Testis (tissue), 3 donors: ENCODE data around the gene ELOVL2. TPM values are rescaled to one million over a fixed set of nuclear protein-coding genes. Genes with fewer than 3 reads are reported as not detected.

Source experiments
- DNase-seq: peaks from one replicate; pipeline ENCODE4 v3.0.0-alpha.2; 2019
- H3K27ac ChIP-seq, 2 donors: fragments of 200-600 bp; sonication (generic); one replicate each; pipeline ENCODE4 v1.5.1; 2019
- H3K27me3 ChIP-seq: fragments of 200-600 bp; sonication (generic); one replicate; pipeline ENCODE4 v1.5.1; 2019
- H3K36me3 ChIP-seq: fragments of 200-600 bp; sonication (generic); one replicate; pipeline ENCODE4 v1.5.1; 2017; ENCODE audit warnings: low read depth; ENCODE audit errors: missing control alignments
- H3K4me1 ChIP-seq: fragments of 200-600 bp; sonication (generic); one replicate; pipeline ENCODE4 v1.5.1; 2019
- H3K4me3 ChIP-seq, 2 donors: fragments of 200-600 bp; sonication (generic); one replicate each; pipeline ENCODE4 v1.5.1; 2017 to 2019
- H3K9me3 ChIP-seq: fragments of 200-600 bp; sonication (generic); one replicate; pipeline ENCODE4 v1.5.1; 2017
- CTCF ChIP-seq, 3 experiments: fragments of 450-650 bp in 2 of 3; fragments of 200-600 bp in 1 of 3; sonication (generic) in 1 of 3; IDR thresholded peaks; one replicate each; pipeline ENCODE4 v1.5.1; 2016 to 2019; ENCODE audit warnings: antibody characterized with exemption in 3 of 3, mild to moderate bottlenecking in 2 of 3, moderate library complexity in 1 of 3
- POLR2A ChIP-seq: fragments of 450-650 bp; IDR thresholded peaks from one replicate; pipeline ENCODE4 v1.6.1; 2017; ENCODE audit warnings: antibody characterized with exemption, mild to moderate bottlenecking, moderate library complexity
- WGBS, 2 donors: methylation state at CpG; one replicate each; pipeline ENCODE4 v1.1.5; 2018; 5-methylcytosine and 5-hydroxymethylcytosine counted together
- intact Hi-C: fragments of 100-400 bp; cut with DNase I; formaldehyde crosslinking; loops from one replicate; pipeline ENCODE4 v1.15.1; 2023; ENCODE audit warnings: low total_unique reads
- polyA plus RNA-seq: library from polyadenylated mRNA; stranded (reverse); fragments of 350-450 nt; fragmentation: Illumina TruSeq; extraction: RNeasy Lipid Tissue Mini Kit (QIAGEN cat#74804); gene quantifications from one replicate; pipeline ENCODE4 v1.2.3, GENCODE V29; 2014; ENCODE audit warnings: low read depth, low replicate concordance; ENCODE audit not compliant: insufficient read depth
- total RNA-seq, 2 donors: library from RNA; depleted of rRNA; stranded (reverse); fragments of >200 nt; gene quantifications; one replicate each; pipeline ENCODE4 v1.2.3, GENCODE V29; 2016

Gene ELOVL2
- total and polyA plus RNA-seq, 3 donors from 2014 or later, result 25.0 to 30.7 (median 26.7) TPM

GRCh38 chr6:11066505-11067347 is 22.6 kb upstream of the ELOVL2 start:
- DNase-seq, result no peak
- Histone ChIP-seq H3K36me3 (no peaks in the 10 kb centered on the region), H3K4me1 (no peaks in the 10 kb centered on the region), H3K27ac (no peak overlapping the region), H3K4me3 (no peak overlapping the region), H3K9me3 (no peaks in the 10 kb centered on the region), H3K27me3 (no peaks in the 10 kb centered on the region)
- 95 to 96% methylated on average over 6 of the region's 6 CpGs for WGBS, 2 donors
- no peak for TF ChIP-seq POLR2A
- no peak for TF ChIP-seq CTCF (IDR thresholded peaks at IDR 0.05)
- intact Hi-C loops, result loop anchor here (10.0 kb wide), 1 partner anchor 112 kb away; no protein-coding TSS in a partner anchor

- H3K4me1 ChIP-seq, result no peaks in the 10 kb centered on the region
- H3K27me3 ChIP-seq, result no peaks in the 10 kb centered on the region
- H3K36me3 ChIP-seq, result no peaks in the 10 kb centered on the region
- WGBS, 2 donors, result 92% methylated on average over 6 of the region's 6 CpGs
- TF ChIP-seq POLR2A (no peak), CTCF (IDR thresholded peaks at IDR 0.05) (no peak)
- H3K27ac ChIP-seq, result no peak overlapping the region
- H3K9me3 ChIP-seq, result no peaks in the 10 kb centered on the region
- intact Hi-C loops, result loop anchor here (10.0 kb wide), 1 partner anchor 111 kb away; no protein-coding TSS in a partner anchor
- no peak for DNase-seq
- no peak overlapping the region for H3K4me3 ChIP-seq
These were observed 21.5 kb upstream of the ELOVL2 start for GRCh38 chr6:11065436-11066202.

- 77 to 82% methylated on average over 3 of the region's 3 CpGs for WGBS, 2 donors
- intact Hi-C loops, result loop anchor here (10.0 kb wide), 1 partner anchor 110 kb away; no protein-coding TSS in a partner anchor
These were observed 20.7 kb upstream of the ELOVL2 start for GRCh38 chr6:11064836-11065235.

GRCh38 chr6:11062715-11063114 is 18.6 kb upstream of the ELOVL2 start:
- DNase-seq, result no peak
- no peak overlapping the region for H3K27ac ChIP-seq
- no peak for TF ChIP-seq POLR2A
- TF ChIP-seq CTCF (IDR thresholded peaks at IDR 0.05), result no peak
- no peaks in the 10 kb centered on the region for H3K4me1 ChIP-seq
- H3K27me3 ChIP-seq, result no peaks in the 10 kb centered on the region
- no peak overlapping the region for H3K4me3 ChIP-seq
- H3K9me3 ChIP-seq, result no peaks in the 10 kb centered on the region
- WGBS, 2 donors, result 55 to 64% methylated on average over 2 of the region's 2 CpGs
- no peaks in the 10 kb centered on the region for H3K36me3 ChIP-seq
- intact Hi-C loops, result loop anchor here (10.0 kb wide), 1 partner anchor 108 kb away; no protein-coding TSS in a partner anchor

More at GRCh38 chr6:11064836-11065235, 20.7 kb upstream of the ELOVL2 start:
- Histone ChIP-seq H3K4me3 (no peak overlapping the region), H3K36me3 (no peaks in the 10 kb centered on the region), H3K9me3 (no peaks in the 10 kb centered on the region), H3K4me1 (no peaks in the 10 kb centered on the region), H3K27me3 (no peaks in the 10 kb centered on the region), H3K27ac (no peak overlapping the region)
- DNase-seq, result no peak
- TF ChIP-seq CTCF (IDR thresholded peaks at IDR 0.05) (no peak), POLR2A (no peak)
